Psoas muscle (tissue), 8 donors: ENCODE results near the gene SMYD2. TPM values are rescaled to one million over a fixed set of nuclear protein-coding genes. Genes with fewer than 3 reads are reported as not detected.

Source experiments
- ATAC-seq, 4 donors: fragments of 200-7000 bp; cut with Tn5 transposase; one replicate each; pipeline ENCODE4 v1.9.1; 2020; ENCODE audit warnings: moderate library complexity in 3 of 4, mild to moderate bottlenecking in 2 of 4
- DNase-seq, 2 donors: peaks; one replicate each; pipeline ENCODE4 v3.0.0-alpha.2; 2020
- H3K27ac ChIP-seq: fragments of 200-600 bp; one replicate; pipeline ENCODE4 v1.8.0; 2022
- H3K27me3 ChIP-seq, 3 donors: fragments of 200-600 bp in 1 of 3; one replicate each; pipeline versions ENCODE4 v1.6.1 to v1.8.0; 2013 to 2022; ENCODE audit warnings: low read length in 2 of 3, mild to moderate bottlenecking in 2 of 3, moderate library complexity in 1 of 3; ENCODE audit not compliant: insufficient read depth in 3 of 3
- H3K36me3 ChIP-seq, 2 donors: fragments of 200-600 bp in 1 of 2; one replicate each; pipeline versions ENCODE4 v1.6.1 to v1.8.0; 2013 to 2022; ENCODE audit warnings: low read depth in 1 of 2, mild to moderate bottlenecking in 1 of 2, moderate library complexity in 1 of 2; ENCODE audit not compliant: insufficient read depth in 1 of 2
- H3K4me1 ChIP-seq: fragments of 200-600 bp; one replicate; pipeline ENCODE4 v1.8.0; 2022
- H3K4me3 ChIP-seq: fragments of 200-600 bp; one replicate; pipeline ENCODE4 v1.8.0; 2022; ENCODE audit warnings: mild to moderate bottlenecking
- H3K9me3 ChIP-seq: fragments of 200-600 bp; one replicate; pipeline ENCODE4 v1.8.0; 2022
- WGBS, 3 donors: extraction: QIAGEN DNeasy Blood & Tissue Kit; methylation state at CpG; one replicate each; pipeline versions ENCODE4 v1.1.6 to v1.1.7; 2013; 5-methylcytosine and 5-hydroxymethylcytosine counted together
- intact Hi-C, 2 donors: fragments of 100-400 bp; cut with DNase I; formaldehyde crosslinking; loops; one replicate each; pipeline versions ENCODE4 v1.11.0 to v1.14.2; 2022
- polyA plus RNA-seq, 3 donors: library from polyadenylated mRNA; stranded (reverse); fragments of 200-250 nt; gene quantifications; one replicate each; pipeline ENCODE4 v1.2.3, GENCODE V29; 2013
- total RNA-seq, 4 donors: library from RNA; stranded (reverse); fragmentation: NEBNext Ultra II Directional in 2 of 4; extraction: Animal tissue kit (Norgen Biotek cat#: 25700) in 2 of 4; gene quantifications; one replicate each; pipeline versions ENCODE4 v1.2.1 to v1.2.4, GENCODE V29; 2021 to 2023
- TF ChIP-seq, protein P1 (sequence below): fragments of 200-600 bp; IDR thresholded peaks from one replicate; pipeline ENCODE4 v1.8.0; 2022; ENCODE audit warnings: antibody characterized with exemption
- donor health status: healthy with polysubstance abuse.
- donor health status: DM: no; HTN: no; CAD: no; lungs with moderate emphysema.
- donor health status: Bipolar disorder and iron deficiency.
- donor health status: healthy.
- donor health status: DM: yes; HTN: yes; CAD: no.
- donor health status: DM: no; HTN: no; CAD: no.
- donor health status: DM: no; HTN: no; CAD: no.
- donor health status: DM: yes; HTN: yes; CAD: no.

Gene SMYD2
- total and polyA plus RNA-seq, 7 donors, result 15.6 to 75.3 (median 46.9) TPM

- DNase-seq, result no peak
- 64 to 77% (median 64%) methylated on average over 2 of the region's 2 CpGs for WGBS, 3 donors
- intact Hi-C loops, result no loop called here
- no peaks in the 10 kb centered on the region for H3K4me1 ChIP-seq
- peaks cover 6 to 88% of the 10 kb centered on the region in 2 donors for H3K36me3 ChIP-seq
- no peaks in the 10 kb centered on the region for H3K27me3 ChIP-seq
- no peak for ATAC-seq
- H3K27ac ChIP-seq, result no peak overlapping the region
- H3K9me3 ChIP-seq, result no peaks in the 10 kb centered on the region
- H3K4me3 ChIP-seq, result no peak overlapping the region
- TF ChIP-seq, protein P1, sequence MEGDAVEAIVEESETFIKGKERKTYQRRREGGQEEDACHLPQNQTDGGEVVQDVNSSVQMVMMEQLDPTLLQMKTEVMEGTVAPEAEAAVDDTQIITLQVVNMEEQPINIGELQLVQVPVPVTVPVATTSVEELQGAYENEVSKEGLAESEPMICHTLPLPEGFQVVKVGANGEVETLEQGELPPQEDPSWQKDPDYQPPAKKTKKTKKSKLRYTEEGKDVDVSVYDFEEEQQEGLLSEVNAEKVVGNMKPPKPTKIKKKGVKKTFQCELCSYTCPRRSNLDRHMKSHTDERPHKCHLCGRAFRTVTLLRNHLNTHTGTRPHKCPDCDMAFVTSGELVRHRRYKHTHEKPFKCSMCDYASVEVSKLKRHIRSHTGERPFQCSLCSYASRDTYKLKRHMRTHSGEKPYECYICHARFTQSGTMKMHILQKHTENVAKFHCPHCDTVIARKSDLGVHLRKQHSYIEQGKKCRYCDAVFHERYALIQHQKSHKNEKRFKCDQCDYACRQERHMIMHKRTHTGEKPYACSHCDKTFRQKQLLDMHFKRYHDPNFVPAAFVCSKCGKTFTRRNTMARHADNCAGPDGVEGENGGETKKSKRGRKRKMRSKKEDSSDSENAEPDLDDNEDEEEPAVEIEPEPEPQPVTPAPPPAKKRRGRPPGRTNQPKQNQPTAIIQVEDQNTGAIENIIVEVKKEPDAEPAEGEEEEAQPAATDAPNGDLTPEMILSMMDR, result no peak
These were observed 96.5 kb downstream of the SMYD2 start for GRCh38 chr1:214377485-214377884.

- Histone ChIP-seq H3K4me1 (no peaks in the 10 kb centered on the region), H3K27me3 (no peaks in the 10 kb centered on the region), H3K36me3 (peaks cover 6 to 90% of the 10 kb centered on the region in 2 donors), H3K27ac (no peak overlapping the region), H3K4me3 (no peak overlapping the region), H3K9me3 (no peaks in the 10 kb centered on the region)
- DNase-seq (no peak), ATAC-seq (no peak)
- TF ChIP-seq, protein P1, result no peak
- intact Hi-C loops, result no loop called here
- WGBS, 3 donors, result 86 to 90% (median 89%) methylated on average over 9 of the region's 9 CpGs
These were observed 96.9 kb downstream of the SMYD2 start for GRCh38 chr1:214377886-214378285.

- Histone ChIP-seq H3K4me1 (no peaks in the 10 kb centered on the region), H3K36me3 (peaks cover 6 to 96% of the 10 kb centered on the region in 2 donors), H3K27ac (no peak overlapping the region), H3K27me3 (no peaks in the 10 kb centered on the region), H3K4me3 (no peak overlapping the region), H3K9me3 (no peaks in the 10 kb centered on the region)
- DNase-seq (no peak), ATAC-seq (peak; percentile 12 to 39 (median 28))
- TF ChIP-seq, protein P1, result no peak
- 92 to 97% (median 94%) methylated on average over 8 of the region's 8 CpGs for WGBS, 3 donors
- intact Hi-C loops, result no loop called here
These were observed 97.5 kb downstream of the SMYD2 start for GRCh38 chr1:214378492-214378891.

DNA sequence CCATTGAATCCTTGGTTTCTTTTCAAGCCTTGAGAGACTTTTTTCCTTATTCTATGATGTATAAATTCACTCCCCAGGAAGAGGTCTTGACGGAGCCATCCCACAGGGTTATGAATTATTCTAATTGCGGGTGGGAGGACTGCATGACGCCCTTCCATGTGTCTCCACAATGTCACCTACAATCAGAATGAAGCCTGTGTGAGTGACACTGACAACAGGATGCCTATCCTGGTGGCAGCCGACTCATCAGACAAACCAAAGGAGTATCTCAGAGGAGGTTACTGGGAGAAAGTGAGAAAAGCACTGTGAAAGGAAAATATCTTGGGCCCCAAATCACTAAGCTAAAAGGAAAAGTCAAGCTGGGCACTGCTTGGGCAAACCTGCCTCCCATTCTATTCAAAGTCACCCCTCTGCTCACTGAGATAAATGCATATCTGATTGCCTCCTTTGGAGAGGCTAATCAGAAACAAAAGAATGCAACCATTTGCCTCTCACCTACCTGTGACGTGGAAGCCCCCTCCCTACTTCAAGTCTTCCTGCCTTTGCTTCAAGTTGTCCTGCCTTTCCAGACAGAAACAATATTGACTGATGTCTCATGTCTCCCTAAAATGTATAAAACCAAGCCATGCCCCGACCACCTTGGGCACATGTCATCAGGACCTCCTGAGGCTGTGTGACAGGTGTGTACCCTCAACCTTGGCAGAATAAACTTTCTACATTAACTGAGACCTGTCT is 98.4 kb downstream of the SMYD2 start:
- peak; percentile 47 to 78 (median 54) for ATAC-seq
- WGBS, 3 donors, result 75 to 78% (median 78%) methylated on average over 6 of the region's 6 CpGs
- Histone ChIP-seq H3K4me3 (no peak overlapping the region), H3K36me3 (peaks cover 6 to 96% of the 10 kb centered on the region in 2 donors), H3K9me3 (no peaks in the 10 kb centered on the region), H3K27me3 (no peaks in the 10 kb centered on the region), H3K4me1 (no peaks in the 10 kb centered on the region), H3K27ac (no peak overlapping the region)
- TF ChIP-seq, protein P1, result no peak
- DNase-seq, result no peak
- intact Hi-C loops, result no loop called here
